ENCODE data around the gene CORO1C. TPM values are rescaled to one million over a fixed set of nuclear protein-coding genes. Genes with fewer than 3 reads are reported as not detected.
"Not testable (repeated sequence)": the region's sequence is repeated elsewhere in the genome, so short reads cannot be mapped to it uniquely, and the experiment has no call there.

Gene CORO1C
- polyA plus RNA-seq, 3 donors: 58.9 to 66.0 (median 62.2) TPM

GRCh38 chr12:108635997-108636808, 95.1 kb downstream of the CORO1C start:
- no peak for DNase-seq

GRCh38 chr12:108635201-108635996, 95.9 kb downstream of the CORO1C start:
- no peak for DNase-seq

GRCh38 chr12:108634341-108634751, 97.0 kb downstream of the CORO1C start:
- no peak for DNase-seq

GRCh38 chr12:108633534-108634248, 97.6 kb downstream of the CORO1C start, which contains the start of gene SELPLG:
TSS of gene SELPLG (minus strand) at chr12:108633894. CDS start at chr12:108624307, 9,587 bp downstream.
- DNase-seq: no peak

GRCh38 chr12:108633081-108633533, 98.2 kb downstream of the CORO1C start:
- no peak for DNase-seq

- DNase-seq: not testable (repeated sequence)
These were observed 100.1 kb downstream of the CORO1C start for GRCh38 chr12:108631261-108631660.

- DNase-seq: no peak
These were observed 100.7 kb downstream of the CORO1C start for GRCh38 chr12:108630481-108631207.

- DNase-seq: no peak
These were observed 101.4 kb downstream of the CORO1C start for GRCh38 chr12:108629824-108630476.

GRCh38 chr12:108629151-108629550, 102.2 kb downstream of the CORO1C start:
- no peak for DNase-seq

- DNase-seq: no peak
These were observed 104.0 kb downstream of the CORO1C start for GRCh38 chr12:108627134-108627920.

- no peak for DNase-seq
These were observed 106.1 kb downstream of the CORO1C start for GRCh38 chr12:108625228-108625627.

GRCh38 chr12:108623577-108623976, 107.7 kb downstream of the CORO1C start:
- no peak for DNase-seq

- DNase-seq: no peak
These were observed 108.3 kb downstream of the CORO1C start for GRCh38 chr12:108622921-108623514.

- DNase-seq: no peak
These were observed 108.9 kb downstream of the CORO1C start for GRCh38 chr12:108622421-108622820.

GRCh38 chr12:108621161-108621560, 110.2 kb downstream of the CORO1C start:
- no peak for DNase-seq

GRCh38 chr12:108620236-108620879, 111.0 kb downstream of the CORO1C start:
- no peak for DNase-seq

GRCh38 chr12:108619369-108620160, 111.8 kb downstream of the CORO1C start:
- no peak for DNase-seq

GRCh38 chr12:108618953-108619274, 112.4 kb downstream of the CORO1C start:
- not testable (repeated sequence) for DNase-seq

Data from renal pelvis (tissue), 4 donors.